Mucosa of stomach (tissue), 1 donor: Measurements from ENCODE around the gene OR5A1.
"Not testable (repeated sequence)": the region's sequence is repeated elsewhere in the genome, so short reads cannot be mapped to it uniquely, and the experiment has no call there.

Experiments
- H3K27me3 ChIP-seq: one replicate; pipeline ENCODE4 v1.7.0; 2013; ENCODE audit warnings: mild to moderate bottlenecking, low read length; ENCODE audit not compliant: control insufficient read depth, insufficient read depth
- H3K36me3 ChIP-seq: one replicate; pipeline ENCODE4 v1.7.0; 2013; ENCODE audit warnings: low read length; ENCODE audit not compliant: control insufficient read depth, insufficient read depth
- H3K4me1 ChIP-seq: one replicate; pipeline ENCODE4 v1.7.0; 2013; ENCODE audit warnings: mild to moderate bottlenecking, low read length; ENCODE audit not compliant: control insufficient read depth, insufficient read depth
- H3K4me3 ChIP-seq: one replicate; pipeline ENCODE4 v1.7.0; 2013; ENCODE audit warnings: low read length
- H3K9ac ChIP-seq: one replicate; pipeline ENCODE4 v1.7.0; 2013; ENCODE audit warnings: mild to moderate bottlenecking, low read length, moderate library complexity
- H3K9me3 ChIP-seq: one replicate; pipeline ENCODE4 v1.7.0; 2013; ENCODE audit warnings: mild to moderate bottlenecking, low read length, moderate library complexity; ENCODE audit not compliant: control insufficient read depth
- donor health status: Pancreatic carcinoma.

The OR5A1 gene

GRCh38 chr11:59426361-59427067 is 9.8 kb upstream of the OR5A1 start, which contains the start of gene OR5A2:
TSS of gene OR5A2 (minus strand) at chr11:59426413. CDS start at chr11:59422953, 3,460 bp downstream.
- Histone ChIP-seq H3K36me3 (no peaks in the 10 kb centered on the region), H3K27me3 (no peaks in the 10 kb centered on the region), H3K9ac (no peak within 1 kb of the TSS)

GRCh38 chr11:59427068-59427382 is 9.2 kb upstream of the OR5A1 start:
- no peak overlapping the region for H3K4me3 ChIP-seq
- H3K27me3 ChIP-seq = no peaks in the 10 kb centered on the region
- H3K4me1 ChIP-seq = no peaks in the 10 kb centered on the region
- H3K9me3 ChIP-seq = no peaks in the 10 kb centered on the region
- no peaks in the 10 kb centered on the region for H3K36me3 ChIP-seq
- no peak overlapping the region for H3K9ac ChIP-seq

More at GRCh38 chr11:59426361-59427067, 9.8 kb upstream of the OR5A1 start, which contains the start of gene OR5A2:
- H3K4me1 ChIP-seq = no peaks in the 10 kb centered on the region
- H3K4me3 ChIP-seq = no peak within 1 kb of the TSS
- H3K9me3 ChIP-seq = no peaks in the 10 kb centered on the region

DNA sequence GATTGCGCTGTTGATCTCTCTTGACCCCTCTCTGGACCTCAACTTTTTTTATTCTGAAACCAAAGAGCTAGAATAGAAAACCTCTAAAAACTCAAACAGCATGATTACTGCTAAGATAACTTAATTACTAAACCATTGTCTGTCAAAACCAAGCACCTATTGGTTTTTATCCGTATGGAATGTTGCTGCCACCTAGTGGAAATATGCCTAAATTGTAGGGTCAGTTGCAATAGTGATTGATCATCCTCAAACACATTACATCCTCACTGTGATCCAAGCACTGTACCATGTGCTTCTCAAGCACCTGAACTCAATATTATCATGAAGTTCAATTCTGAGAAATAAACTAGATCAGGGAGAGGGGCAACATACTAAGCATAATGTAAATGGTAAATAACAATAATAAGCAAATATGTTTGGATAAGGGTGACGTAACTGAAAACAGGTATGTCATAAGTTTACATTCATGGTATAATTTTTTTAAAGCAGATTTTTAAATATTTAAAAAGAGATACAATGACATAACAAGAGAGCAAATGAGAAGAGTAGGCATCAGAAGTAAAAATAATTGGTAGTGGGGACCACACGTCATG is 6.2 kb upstream of the OR5A1 start:
- Histone ChIP-seq H3K9ac (no peak overlapping the region), H3K4me3 (no peak overlapping the region), H3K36me3 (no peaks in the 10 kb centered on the region), H3K27me3 (no peaks in the 10 kb centered on the region), H3K9me3 (no peaks in the 10 kb centered on the region), H3K4me1 (no peaks in the 10 kb centered on the region)

DNA sequence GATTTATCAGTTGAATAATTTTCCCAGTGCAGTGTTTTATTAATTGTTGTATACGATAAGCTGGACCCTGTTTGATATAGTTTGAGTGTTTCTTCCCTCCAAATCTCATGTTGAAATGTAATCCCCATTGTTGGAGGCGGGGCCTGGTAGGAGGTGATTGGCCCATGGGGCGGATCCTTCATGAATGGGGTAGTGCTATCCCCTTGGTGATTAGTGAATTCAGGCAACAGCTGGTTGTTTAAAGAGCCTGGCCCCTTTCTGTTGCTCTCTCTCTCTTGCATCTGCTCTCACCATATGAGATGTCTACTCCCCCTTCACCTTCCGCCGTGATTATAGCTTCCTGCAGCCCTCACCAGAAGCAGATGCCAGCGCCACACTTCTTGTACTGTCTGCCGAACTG is 1.5 kb downstream of the OR5A1 start:
- no peaks in the 10 kb centered on the region for H3K27me3 ChIP-seq
- H3K36me3 ChIP-seq = no peaks in the 10 kb centered on the region
- no peak overlapping the region for H3K9ac ChIP-seq
- H3K9me3 ChIP-seq = no peaks in the 10 kb centered on the region
- no peaks in the 10 kb centered on the region for H3K4me1 ChIP-seq
- H3K4me3 ChIP-seq = no peak overlapping the region

DNA sequence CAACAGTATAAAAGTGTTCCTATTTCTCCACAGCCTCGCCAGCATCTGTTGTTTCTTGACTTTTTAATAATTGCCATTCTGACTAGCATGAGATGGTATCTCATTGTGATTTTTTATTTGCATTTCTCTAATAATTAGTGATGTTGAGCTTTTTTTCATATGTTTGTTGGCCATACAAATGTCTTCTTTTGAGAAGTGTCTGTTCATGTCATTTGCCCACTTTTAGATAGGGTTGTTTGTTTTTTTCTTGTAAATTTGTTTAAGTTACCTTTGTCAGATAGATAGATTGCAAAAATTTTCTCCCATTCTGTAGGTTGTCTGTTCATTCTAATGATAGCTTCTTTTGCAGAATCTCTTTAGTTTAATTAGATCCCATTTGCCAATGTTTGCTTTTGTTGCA is 9.4 kb downstream of the OR5A1 start:
- H3K4me1 ChIP-seq, H3K9me3 ChIP-seq, H3K4me3 ChIP-seq, H3K9ac ChIP-seq, H3K27me3 ChIP-seq, H3K36me3 ChIP-seq: not testable (repeated sequence)

DNA sequence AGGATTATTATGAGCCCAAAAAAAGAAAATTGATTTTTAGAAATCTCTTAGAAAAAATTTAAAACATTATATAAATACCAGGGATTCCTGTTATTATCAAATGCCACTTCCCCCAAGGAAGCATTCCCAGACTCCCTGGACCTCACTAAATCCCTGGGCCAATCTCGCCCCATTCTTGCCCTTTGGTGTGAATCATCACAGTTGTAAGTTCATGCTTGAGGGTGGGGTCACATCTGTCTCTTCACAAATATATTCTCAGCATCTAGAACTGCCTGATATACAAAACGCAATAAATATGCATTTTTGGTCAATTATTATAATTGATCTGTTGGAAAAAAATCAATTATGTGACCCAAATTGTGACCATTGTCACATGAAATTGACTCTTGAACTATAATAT is 12.2 kb downstream of the OR5A1 start:
- Histone ChIP-seq H3K4me3 (no peak overlapping the region), H3K27me3 (no peaks in the 10 kb centered on the region), H3K9ac (no peak overlapping the region), H3K9me3 (no peaks in the 10 kb centered on the region), H3K4me1 (no peaks in the 10 kb centered on the region), H3K36me3 (no peaks in the 10 kb centered on the region)

- H3K9ac ChIP-seq = no peak within 1 kb of the TSS
- no peak within 1 kb of the TSS for H3K4me3 ChIP-seq
- no peaks in the 10 kb centered on the region for H3K9me3 ChIP-seq
- no peaks in the 10 kb centered on the region for H3K27me3 ChIP-seq
- H3K4me1 ChIP-seq = no peaks in the 10 kb centered on the region
- H3K36me3 ChIP-seq = no peaks in the 10 kb centered on the region
These were observed 20.4 kb downstream of the OR5A1 start, which contains the start of gene OR4D6 for GRCh38 chr11:59456661-59457060. TSS of gene OR4D6 (plus strand) at chr11:59456961. CDS start at chr11:59456961, 0 bp downstream.

- Histone ChIP-seq H3K9me3 (no peaks in the 10 kb centered on the region), H3K27me3 (no peaks in the 10 kb centered on the region), H3K4me1 (no peaks in the 10 kb centered on the region)
These were observed 23.6 kb downstream of the OR5A1 start for GRCh38 chr11:59459916-59460315.

DNA sequence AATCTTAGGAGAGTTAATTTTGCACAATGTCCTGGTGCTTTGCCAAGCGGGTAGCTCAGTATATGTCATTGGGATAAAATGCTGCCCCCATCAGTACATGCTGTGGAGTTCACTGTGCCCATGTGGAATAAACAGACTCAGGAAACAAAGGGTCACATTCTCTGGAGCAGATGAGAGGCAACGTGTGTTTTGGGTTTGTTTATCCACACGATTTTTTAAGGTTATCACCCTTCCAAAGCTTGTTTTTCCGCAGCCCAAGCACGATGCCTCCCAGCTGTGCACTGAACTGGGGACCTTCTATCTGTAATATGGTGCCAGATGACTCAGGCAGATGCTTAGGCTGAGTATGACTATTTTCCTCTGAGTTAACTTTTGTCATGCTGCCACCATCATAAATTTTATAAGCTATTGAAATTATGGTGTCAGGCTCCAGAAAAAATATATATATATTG is 26.9 kb downstream of the OR5A1 start:
- Histone ChIP-seq H3K4me3 (no peak overlapping the region), H3K36me3 (no peaks in the 10 kb centered on the region), H3K9me3 (no peaks in the 10 kb centered on the region), H3K27me3 (no peaks in the 10 kb centered on the region), H3K9ac (no peak overlapping the region), H3K4me1 (no peaks in the 10 kb centered on the region)

More at GRCh38 chr11:59459916-59460315, 23.6 kb downstream of the OR5A1 start:
- no peaks in the 10 kb centered on the region for H3K36me3 ChIP-seq
- H3K4me3 ChIP-seq = no peak overlapping the region
- no peak overlapping the region for H3K9ac ChIP-seq

DNA sequence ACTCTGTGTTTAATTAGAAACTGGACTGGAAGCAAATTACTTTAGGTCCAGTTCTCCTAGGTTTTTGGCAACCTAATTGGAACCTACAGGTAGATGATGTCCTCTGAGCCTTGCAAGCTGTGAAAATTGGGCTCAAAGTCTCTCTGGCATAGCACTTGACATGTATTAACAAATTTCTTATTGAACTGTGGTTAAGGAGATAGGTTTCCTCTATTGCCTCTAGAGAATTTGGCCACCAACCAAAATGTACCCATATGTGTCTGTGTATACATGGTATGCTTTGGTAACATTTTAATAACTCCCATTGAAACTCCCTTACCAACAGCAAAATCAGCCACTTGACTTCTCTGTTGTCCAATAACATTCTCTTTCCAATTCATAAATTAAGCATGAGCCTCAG is 36.7 kb downstream of the OR5A1 start, which contains the start of gene OR4D10:
TSS of gene OR4D10 (plus strand) at position 301 of the 400 bp plus-strand sequence. CDS start 4,115 bp downstream, outside the sequence.
- H3K4me3 ChIP-seq = no peak within 1 kb of the TSS
- H3K4me1 ChIP-seq = no peaks in the 10 kb centered on the region
- H3K27me3 ChIP-seq = no peaks in the 10 kb centered on the region
- no peak within 1 kb of the TSS for H3K9ac ChIP-seq
- no peaks in the 10 kb centered on the region for H3K36me3 ChIP-seq
- no peaks in the 10 kb centered on the region for H3K9me3 ChIP-seq

DNA sequence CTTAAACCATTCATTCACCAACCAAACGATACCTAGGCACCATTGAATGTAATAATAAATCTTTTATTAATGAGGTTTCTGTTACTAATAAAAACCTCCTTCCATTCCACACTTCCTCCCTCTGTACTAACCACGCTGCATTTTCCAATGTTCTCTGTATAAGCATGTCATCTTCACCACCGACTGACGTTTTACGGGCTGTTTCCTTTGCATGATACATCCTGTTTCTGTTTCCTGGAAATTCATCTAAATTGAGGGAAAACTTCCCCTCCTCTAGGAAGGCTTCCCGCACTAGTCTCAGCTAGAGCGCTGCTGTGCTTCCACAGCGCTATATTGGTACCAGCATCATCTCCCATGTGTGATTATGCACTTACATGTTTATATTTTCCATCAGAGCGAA is 38.9 kb downstream of the OR5A1 start:
- H3K4me1 ChIP-seq = no peaks in the 10 kb centered on the region
- H3K9ac ChIP-seq = no peak overlapping the region
- no peaks in the 10 kb centered on the region for H3K36me3 ChIP-seq
- no peaks in the 10 kb centered on the region for H3K9me3 ChIP-seq
- H3K4me3 ChIP-seq = no peak overlapping the region
- H3K27me3 ChIP-seq = no peaks in the 10 kb centered on the region

DNA sequence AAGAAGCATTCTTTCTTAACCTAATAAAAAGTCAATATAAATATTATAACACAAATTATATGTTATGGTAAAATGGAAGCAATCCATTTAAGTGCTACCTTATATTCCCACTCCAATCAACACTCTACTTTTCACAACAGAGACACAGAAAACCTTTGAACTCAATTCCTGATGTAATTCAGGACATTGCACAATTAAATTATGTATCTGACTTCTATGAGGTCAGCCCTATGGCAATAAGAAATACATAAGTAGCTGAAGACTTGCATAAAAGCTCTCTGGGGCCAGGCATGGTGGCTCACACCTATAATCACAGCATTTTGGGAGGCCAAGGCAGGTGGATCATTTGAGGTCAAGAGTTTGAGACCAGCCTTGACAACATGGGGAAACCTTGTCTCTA is 43.6 kb downstream of the OR5A1 start:
- Histone ChIP-seq H3K9ac (no peak overlapping the region), H3K36me3 (no peaks in the 10 kb centered on the region), H3K4me1 (no peaks in the 10 kb centered on the region), H3K4me3 (no peak overlapping the region), H3K9me3 (no peaks in the 10 kb centered on the region), H3K27me3 (no peaks in the 10 kb centered on the region)
